Measurements from ENCODE around the gene LMO2. TPM values are rescaled to one million over a fixed set of nuclear protein-coding genes. Genes with fewer than 3 reads are reported as not detected.

Gene LMO2
- total RNA-seq, 1 experiment from 2014 or later = 0.33 TPM

GRCh38 chr11:33912405-33913361 lies 20.8 kb upstream of the LMO2 start:
- no peak overlapping the region for H2BK5ac ChIP-seq (ENCODE audit: insufficient read length, low read length)
- H3K18ac ChIP-seq (ENCODE audit: insufficient read length, low read depth, low read length) = no peak overlapping the region
- H2AFZ ChIP-seq (ENCODE audit: low read length) = no peak overlapping the region
- H2BK12ac ChIP-seq (ENCODE audit: insufficient read length, low read depth, low read length) = no peak overlapping the region
- no peak overlapping the region for H3T11ph ChIP-seq (ENCODE audit: low read length)
- no peak overlapping the region for H2BK20ac ChIP-seq (ENCODE audit: low read depth, low read length, poor library complexity, severe bottlenecking)
- H3K4me1 ChIP-seq (ENCODE audit: insufficient read depth, low read length) = no peaks in the 10 kb centered on the region
- WGBS (ENCODE audit: extremely low coverage, insufficient read length, low lambda C conversion rate) = no CpG with 5 or more reads among the region's 12 CpGs
- no peak overlapping the region for H3K4ac ChIP-seq (ENCODE audit: low read depth, low read length)
- H3K23me2 ChIP-seq (ENCODE audit: insufficient read length, low read depth, low read length, poor library complexity, severe bottlenecking) = no peaks in the 10 kb centered on the region
- Mint-ChIP-seq H3K4me3 (no peak overlapping the region), H3K4me1 (peaks cover 10% of the 10 kb centered on the region in 2 experiments), H3K36me3 (ENCODE audit: insufficient read depth in 1 of 3, low read depth in 3 of 3) (peaks cover 0 to 4% (median 0%) of the 10 kb centered on the region in 3 experiments; a peak in 1 of 7 replicates), H3K27me3 (ENCODE audit: low read depth) (no peaks in the 10 kb centered on the region; the same call in 1 of the 2 replicates), H3K9me3 (peaks cover 7 to 12% of the 10 kb centered on the region in 2 experiments; a peak in 4 of 5 replicates), H3K27ac (no peak overlapping the region)
- DNase-seq = no peak
- H3K4me2 ChIP-seq (ENCODE audit: insufficient read depth, insufficient read length, low read length) = no peak overlapping the region
- no peak overlapping the region for H3K14ac ChIP-seq (ENCODE audit: insufficient read depth, low read length)
- H3K9ac ChIP-seq (ENCODE audit: extremely low read depth, insufficient read length, low read length) = no peak overlapping the region
- no peaks in the 10 kb centered on the region for H3K79me1 ChIP-seq (ENCODE audit: insufficient read depth, low read depth, low read length, poor library complexity, severe bottlenecking)
- no peak overlapping the region for H3K27ac ChIP-seq (ENCODE audit: insufficient read length, low read depth, low read length)
- no peak overlapping the region for H2BK15ac ChIP-seq (ENCODE audit: low read depth, low read length)
- H4K5ac ChIP-seq (ENCODE audit: insufficient read length, low read depth, low read length) = no peak overlapping the region
- H4K20me1 ChIP-seq (ENCODE audit: control insufficient read depth, insufficient read depth, insufficient read length) = no peaks in the 10 kb centered on the region
- H3K27me3 ChIP-seq (ENCODE audit: insufficient read depth, low read length) = no peaks in the 10 kb centered on the region
- H2BK120ac ChIP-seq (ENCODE audit: low read depth, low read length, poor library complexity, severe bottlenecking) = no peak overlapping the region
- H4K91ac ChIP-seq (ENCODE audit: insufficient read length, low read depth, low read length) = no peak overlapping the region
- H4K8ac ChIP-seq (replicated peaks; ENCODE audit: insufficient read length, low read depth, low read length) = no peak overlapping the region
- H3K9me3 ChIP-seq (ENCODE audit: control insufficient read depth, low read depth, low read length) = no peaks in the 10 kb centered on the region
- no peak for TF ChIP-seq CTCF (conservative IDR thresholded peaks at IDR 0.05)
- H2AK5ac ChIP-seq (ENCODE audit: insufficient read length, low read length) = no peak overlapping the region
- no peak overlapping the region for H3K23ac ChIP-seq (ENCODE audit: insufficient read length, low read depth, low read length)
- H3K79me2 ChIP-seq (ENCODE audit: insufficient read depth, low read length) = no peaks in the 10 kb centered on the region
- H3K56ac ChIP-seq (ENCODE audit: insufficient read length, low read depth, low read length) = no peak overlapping the region

All from H9 (cell line).